Stimulated activated naive CD4-positive, alpha-beta T cell (primary cell): Measurements from ENCODE around the gene IL12RB2.
"Not testable (repeated sequence)": the region's sequence is repeated elsewhere in the genome, so short reads cannot be mapped to it uniquely, and the experiment has no call there.

Experiments
- DNase-seq, 6 experiments: peaks; one replicate each; lab custom pipeline; 2025; lab: John Stamatoyannopoulos, UW

Gene IL12RB2

GRCh38 chr1:67431156-67431765 is 123.6 kb downstream of the IL12RB2 start:
- DNase-seq, result no peak

GRCh38 chr1:67431869-67432578 is 124.4 kb downstream of the IL12RB2 start:
- peak in 1 of 6 experiments; percentile 1 for DNase-seq

- DNase-seq, result no peak
Measured at GRCh38 chr1:67432745-67433144, 125.1 kb downstream of the IL12RB2 start.

GRCh38 chr1:67433837-67434236 is 126.2 kb downstream of the IL12RB2 start:
- DNase-seq, result no peak

- no peak for DNase-seq
Measured at GRCh38 chr1:67434491-67434890, 126.8 kb downstream of the IL12RB2 start.

GRCh38 chr1:67436511-67437055 is 128.9 kb downstream of the IL12RB2 start:
- DNase-seq, result no peak

GRCh38 chr1:67437961-67438360 is 130.3 kb downstream of the IL12RB2 start:
- no peak for DNase-seq

- no peak for DNase-seq
Measured at GRCh38 chr1:67439277-67440029, 131.8 kb downstream of the IL12RB2 start.

- no peak for DNase-seq
Measured at GRCh38 chr1:67440339-67440738, 132.7 kb downstream of the IL12RB2 start.

- peak in 4 of 6 experiments; percentile 2 to 14 (median 4) for DNase-seq
Measured at GRCh38 chr1:67441183-67441582, 133.5 kb downstream of the IL12RB2 start.

GRCh38 chr1:67441739-67442281 is 134.1 kb downstream of the IL12RB2 start:
- no peak for DNase-seq

- DNase-seq, result not testable (repeated sequence)
Measured at GRCh38 chr1:67446014-67446413, 138.3 kb downstream of the IL12RB2 start.
